Activated CD4-positive, alpha-beta T cell treated with anti-CD3 and anti-CD28 coated beads, Interleukin-2, Interleukin-6, amounts not matched to agents 100 ng/mL and 50 ng/mL, durations not matched to agents 16 hours and 8 hours (primary cell): ENCODE measurements around the gene NCR1.
A peak's percentile ranks its signal among the peaks of the same experiment; 100 is the strongest.
"Not testable (repeated sequence)": the region's sequence is repeated elsewhere in the genome, so short reads cannot be mapped to it uniquely, and the experiment has no call there.

Experiments
- DNase-seq: peaks from one replicate; pipeline ENCODE4 v3.0.0-alpha.2; 2020

Gene NCR1

GRCh38 chr19:54916822-54917221 lies 10.9 kb downstream of the NCR1 start:
- no peak for DNase-seq

- DNase-seq = no peak
Measured at GRCh38 chr19:54918499-54918898, 12.6 kb downstream of the NCR1 start.

GRCh38 chr19:54919646-54920563 lies 14.0 kb downstream of the NCR1 start:
- not testable (repeated sequence) for DNase-seq

GRCh38 chr19:54921082-54921481 lies 15.1 kb downstream of the NCR1 start:
- DNase-seq = no peak

- DNase-seq = no peak
Measured at GRCh38 chr19:54923276-54923675, 17.3 kb downstream of the NCR1 start.

GRCh38 chr19:54928299-54928698 lies 22.4 kb downstream of the NCR1 start:
- no peak for DNase-seq

- DNase-seq = peak; percentile 57
Measured at GRCh38 chr19:54937926-54938325, 32.0 kb downstream of the NCR1 start.

- DNase-seq = no peak
Measured at GRCh38 chr19:54938906-54939305, 33.0 kb downstream of the NCR1 start.

GRCh38 chr19:54939538-54939937 lies 33.6 kb downstream of the NCR1 start:
- DNase-seq = not testable (repeated sequence)

- not testable (repeated sequence) for DNase-seq
Measured at GRCh38 chr19:54943772-54944361, 37.9 kb downstream of the NCR1 start.

- DNase-seq = no peak
Measured at GRCh38 chr19:54947381-54947780, 41.4 kb downstream of the NCR1 start, which contains the start of gene NLRP7. TSS of gene NLRP7 (minus strand) at chr19:54947530.

GRCh38 chr19:54949412-54949811 lies 43.5 kb downstream of the NCR1 start:
- peak; percentile 2 for DNase-seq

- DNase-seq = not testable (repeated sequence)
Measured at GRCh38 chr19:54950580-54950979, 44.6 kb downstream of the NCR1 start.

- DNase-seq = no peak
Measured at GRCh38 chr19:54952591-54953344, 46.8 kb downstream of the NCR1 start.

GRCh38 chr19:54953345-54953713 lies 47.4 kb downstream of the NCR1 start:
- DNase-seq = not testable (repeated sequence)

GRCh38 chr19:54955376-54955775 lies 49.4 kb downstream of the NCR1 start:
- DNase-seq = no peak

GRCh38 chr19:54959840-54960239 lies 53.9 kb downstream of the NCR1 start:
- DNase-seq = peak; percentile 28
